OCI-LY3 (cell line): Measurements from ENCODE around the gene CLEC4M.
A peak's percentile ranks its signal among the peaks of the same experiment; 100 is the strongest.

Source experiments
- H2AFZ ChIP-seq: fragments of 200-600, 300-600 bp; shearing (Covaris generic); 2 replicates; pipeline ENCODE4 v1.6.0; 2014; ENCODE audit warnings: antibody characterized with exemption, low read depth, low read length
- H3K27ac ChIP-seq: fragments of 200-600, 300-600 bp; sonication (generic); 2 replicates; pipeline ENCODE4 v1.5.1; 2014; ENCODE audit warnings: mild to moderate bottlenecking, low read length, moderate library complexity, mixed read lengths
- H3K27me3 ChIP-seq: fragments of 200-600, 300-600 bp; sonication (generic); 2 replicates; pipeline ENCODE4 v1.6.1; 2014; ENCODE audit warnings: low read depth, low read length, mixed read lengths
- H3K36me3 ChIP-seq: fragments of 200-600, 300-600 bp; sonication (generic); replicated peaks from 2 replicates; pipeline ENCODE3; 2014; ENCODE audit warnings: low read depth, low read length, mixed read lengths
- H3K4me1 ChIP-seq: fragments of 300-600, 200-600 bp; sonication (generic); 2 replicates; pipeline ENCODE4 v1.6.1; 2014; ENCODE audit warnings: low read length, mixed read lengths
- H3K4me2 ChIP-seq: fragments of 200-600, 300-600 bp; sonication (generic); 2 replicates; pipeline ENCODE4 v1.6.1; 2014; ENCODE audit warnings: low read length, mixed read lengths
- H3K4me3 ChIP-seq: fragments of 300-600, 200-600 bp; sonication (generic); 2 replicates; pipeline ENCODE4 v1.5.1; 2014; ENCODE audit warnings: antibody characterized with exemption, mild to moderate bottlenecking, low read length, moderate library complexity
- H3K79me2 ChIP-seq: fragments of 300-600, 200-600 bp; shearing (Covaris generic); 2 replicates; pipeline ENCODE4 v1.6.1; 2014; ENCODE audit warnings: mild to moderate bottlenecking, low read length, mixed read lengths
- H3K9ac ChIP-seq: fragments of 300-600, 200-600 bp; shearing (Covaris generic); 2 replicates; pipeline ENCODE4 v1.6.0; 2014; ENCODE audit warnings: mild to moderate bottlenecking, low read length, moderate library complexity
- H3K9me3 ChIP-seq: fragments of 200-600, 300-600 bp; shearing (Covaris generic); 2 replicates; pipeline ENCODE4 v1.6.1; 2014; ENCODE audit warnings: low read length, mixed read lengths; ENCODE audit not compliant: insufficient read depth
- H4K20me1 ChIP-seq: fragments of 200-600, 300-600 bp; sonication (generic); 2 replicates; pipeline ENCODE4 v1.6.1; 2016; ENCODE audit warnings: low read length, mixed read lengths; ENCODE audit not compliant: insufficient read depth
- EZH2phosphoT487 ChIP-seq: fragments of 200-600 bp; shearing (Covaris generic); IDR thresholded peaks from 2 replicates; pipeline ENCODE4 v1.6.1; 2018; ENCODE audit warnings: antibody characterized with exemption, mixed run types, low read depth
- TF ChIP-seq, protein P1 (sequence below): fragments of 200-600, 300-600 bp; sonication (generic); IDR thresholded peaks from 2 replicates; pipeline ENCODE4 v1.5.1; 2014; ENCODE audit warnings: antibody characterized with exemption, low read length, low read depth

Gene CLEC4M

DNA sequence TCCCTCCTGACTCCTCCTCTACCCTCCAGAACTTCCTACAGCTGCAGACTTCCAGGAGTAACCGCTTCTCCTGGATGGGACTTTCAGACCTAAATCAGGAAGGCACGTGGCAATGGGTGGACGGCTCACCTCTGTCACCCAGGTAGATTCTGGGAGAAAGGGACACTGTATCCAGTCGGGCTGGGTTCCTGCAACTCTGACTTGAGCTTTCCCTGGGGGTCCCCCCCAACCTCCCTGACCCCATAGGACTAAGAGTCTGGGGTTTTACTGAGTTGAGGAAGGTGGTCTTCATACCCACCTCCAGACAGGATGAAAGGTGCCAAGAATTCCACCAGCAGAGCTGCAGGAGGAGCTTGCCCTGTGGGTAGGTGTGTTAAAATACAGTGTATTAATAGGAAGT lies 4.4 kb downstream of the CLEC4M start:
- H3K9ac ChIP-seq: no peak overlapping the region
- H2AFZ ChIP-seq: no peak overlapping the region
- no peak overlapping the region for H3K27ac ChIP-seq
- peaks cover 60% of the 10 kb centered on the region for H3K27me3 ChIP-seq
- H3K79me2 ChIP-seq: no peaks in the 10 kb centered on the region
- H3K36me3 ChIP-seq: no peaks in the 10 kb centered on the region
- 0 out of 2 replicates have a peak, but pooled peaks cover 3% of the 10 kb centered on the region for H4K20me1 ChIP-seq
- no peaks in the 10 kb centered on the region for H3K9me3 ChIP-seq
- TF ChIP-seq EZH2phosphoT487: no peak
- TF ChIP-seq, protein P1, sequence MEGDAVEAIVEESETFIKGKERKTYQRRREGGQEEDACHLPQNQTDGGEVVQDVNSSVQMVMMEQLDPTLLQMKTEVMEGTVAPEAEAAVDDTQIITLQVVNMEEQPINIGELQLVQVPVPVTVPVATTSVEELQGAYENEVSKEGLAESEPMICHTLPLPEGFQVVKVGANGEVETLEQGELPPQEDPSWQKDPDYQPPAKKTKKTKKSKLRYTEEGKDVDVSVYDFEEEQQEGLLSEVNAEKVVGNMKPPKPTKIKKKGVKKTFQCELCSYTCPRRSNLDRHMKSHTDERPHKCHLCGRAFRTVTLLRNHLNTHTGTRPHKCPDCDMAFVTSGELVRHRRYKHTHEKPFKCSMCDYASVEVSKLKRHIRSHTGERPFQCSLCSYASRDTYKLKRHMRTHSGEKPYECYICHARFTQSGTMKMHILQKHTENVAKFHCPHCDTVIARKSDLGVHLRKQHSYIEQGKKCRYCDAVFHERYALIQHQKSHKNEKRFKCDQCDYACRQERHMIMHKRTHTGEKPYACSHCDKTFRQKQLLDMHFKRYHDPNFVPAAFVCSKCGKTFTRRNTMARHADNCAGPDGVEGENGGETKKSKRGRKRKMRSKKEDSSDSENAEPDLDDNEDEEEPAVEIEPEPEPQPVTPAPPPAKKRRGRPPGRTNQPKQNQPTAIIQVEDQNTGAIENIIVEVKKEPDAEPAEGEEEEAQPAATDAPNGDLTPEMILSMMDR: no peak
- H3K4me2 ChIP-seq: no peak overlapping the region
- H3K4me1 ChIP-seq: peaks cover 4% of the 10 kb centered on the region
- no peak overlapping the region for H3K4me3 ChIP-seq

- H2AFZ ChIP-seq: no peak overlapping the region
- H3K4me3 ChIP-seq: no peak overlapping the region
- H3K4me2 ChIP-seq: no peak overlapping the region
- no peaks in the 10 kb centered on the region for H3K79me2 ChIP-seq
- peaks cover 52% of the 10 kb centered on the region for H3K27me3 ChIP-seq
- TF ChIP-seq EZH2phosphoT487: no peak
- TF ChIP-seq, protein P1: no peak
- H3K36me3 ChIP-seq: no peaks in the 10 kb centered on the region
- H3K9me3 ChIP-seq: no peaks in the 10 kb centered on the region
- H3K9ac ChIP-seq: no peak overlapping the region
- H4K20me1 ChIP-seq: 0 out of 2 replicates have a peak, but pooled peaks cover 3% of the 10 kb centered on the region
- peaks cover 10% of the 10 kb centered on the region for H3K4me1 ChIP-seq
- no peak overlapping the region for H3K27ac ChIP-seq
These were observed 6.1 kb downstream of the CLEC4M start for GRCh38 chr19:7769171-7769570.

GRCh38 chr19:7771072-7771471 lies 8.0 kb downstream of the CLEC4M start:
- no peak overlapping the region for H3K9ac ChIP-seq
- no peaks in the 10 kb centered on the region for H3K79me2 ChIP-seq
- H3K9me3 ChIP-seq: no peaks in the 10 kb centered on the region
- peaks cover 10% of the 10 kb centered on the region for H3K4me1 ChIP-seq
- no peak overlapping the region for H3K27ac ChIP-seq
- 0 out of 2 replicates have a peak, but pooled peaks cover 3% of the 10 kb centered on the region for H4K20me1 ChIP-seq
- H3K36me3 ChIP-seq: no peaks in the 10 kb centered on the region
- H3K27me3 ChIP-seq: peaks cover 43% of the 10 kb centered on the region
- TF ChIP-seq, protein P1: no peak
- no peak for TF ChIP-seq EZH2phosphoT487
- no peak overlapping the region for H2AFZ ChIP-seq
- H3K4me2 ChIP-seq: no peak overlapping the region
- H3K4me3 ChIP-seq: no peak overlapping the region

DNA sequence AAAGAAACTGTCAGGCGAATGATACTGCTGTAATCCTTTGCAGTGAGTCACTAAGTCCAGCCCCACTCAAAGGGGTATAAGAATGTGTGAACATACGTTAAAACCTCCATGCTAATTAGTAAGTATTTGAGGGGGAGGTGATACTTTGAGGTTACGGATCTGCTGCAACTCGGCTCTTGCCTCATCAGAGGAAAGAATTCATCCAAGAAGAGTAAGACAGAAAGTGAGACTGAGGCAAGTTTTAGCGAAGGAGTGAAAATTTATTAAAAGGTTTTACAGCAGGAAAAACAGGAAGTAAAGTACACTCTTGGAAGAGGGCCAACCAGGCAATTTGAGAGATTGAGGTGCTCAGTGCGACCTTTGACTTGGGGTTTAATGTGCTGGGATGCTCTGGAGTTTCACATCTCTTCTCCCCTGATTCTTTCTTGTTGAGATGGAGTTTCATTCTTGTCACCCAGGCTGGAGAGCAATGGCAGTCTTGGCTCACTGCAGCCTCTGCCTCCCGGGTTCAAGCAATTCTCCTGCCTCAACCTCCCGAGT lies 9.8 kb downstream of the CLEC4M start:
- Histone ChIP-seq H3K79me2 (no peaks in the 10 kb centered on the region), H3K4me2 (peak overlapping the region; percentile 51), H3K36me3 (no peaks in the 10 kb centered on the region), H3K9ac (no peak overlapping the region), H4K20me1 (no peaks in the 10 kb centered on the region), H3K4me1 (peaks cover 11% of the 10 kb centered on the region), H3K9me3 (no peaks in the 10 kb centered on the region), H2AFZ (no peak overlapping the region), H3K4me3 (no peak overlapping the region), H3K27me3 (peaks cover 34% of the 10 kb centered on the region), H3K27ac (no peak overlapping the region)
- TF ChIP-seq, protein P1: no peak
- no peak for TF ChIP-seq EZH2phosphoT487
